IPS-20b (cell line): ENCODE results near the gene TOMM20.
A peak's percentile ranks its signal among the peaks of the same experiment; 100 is the strongest.

Experiments
- H3K27ac ChIP-seq: one replicate; pipeline ENCODE4 v1.5.1; 2013; ENCODE audit warnings: low read length
- H3K27me3 ChIP-seq: 2 replicates; pipeline ENCODE4 v1.6.1; 2013; ENCODE audit warnings: mild to moderate bottlenecking, low read length, inconsistent platforms; ENCODE audit not compliant: insufficient read depth
- H3K36me3 ChIP-seq: 2 replicates; pipeline ENCODE4 v1.6.1; 2013; ENCODE audit warnings: low read depth, mild to moderate bottlenecking, inconsistent platforms, low read length, moderate library complexity; ENCODE audit not compliant: insufficient read depth
- H3K4me1 ChIP-seq: 2 replicates; pipeline ENCODE4 v1.6.1; 2013; ENCODE audit warnings: mild to moderate bottlenecking, control low read depth, inconsistent platforms, low read length, moderate library complexity; ENCODE audit not compliant: insufficient read depth
- H3K4me3 ChIP-seq: 2 replicates; pipeline ENCODE4 v1.5.1; 2013; ENCODE audit warnings: mild to moderate bottlenecking, low read length, inconsistent platforms
- H3K9ac ChIP-seq: 2 replicates; pipeline ENCODE4 v1.6.1; 2013; ENCODE audit warnings: low read depth, mild to moderate bottlenecking, inconsistent platforms, low read length, moderate library complexity
- H3K9me3 ChIP-seq: 2 replicates; pipeline ENCODE4 v1.6.1; 2013; ENCODE audit warnings: mild to moderate bottlenecking, low read depth, low read length, inconsistent platforms; ENCODE audit not compliant: insufficient read depth

TOMM20 gene

DNA sequence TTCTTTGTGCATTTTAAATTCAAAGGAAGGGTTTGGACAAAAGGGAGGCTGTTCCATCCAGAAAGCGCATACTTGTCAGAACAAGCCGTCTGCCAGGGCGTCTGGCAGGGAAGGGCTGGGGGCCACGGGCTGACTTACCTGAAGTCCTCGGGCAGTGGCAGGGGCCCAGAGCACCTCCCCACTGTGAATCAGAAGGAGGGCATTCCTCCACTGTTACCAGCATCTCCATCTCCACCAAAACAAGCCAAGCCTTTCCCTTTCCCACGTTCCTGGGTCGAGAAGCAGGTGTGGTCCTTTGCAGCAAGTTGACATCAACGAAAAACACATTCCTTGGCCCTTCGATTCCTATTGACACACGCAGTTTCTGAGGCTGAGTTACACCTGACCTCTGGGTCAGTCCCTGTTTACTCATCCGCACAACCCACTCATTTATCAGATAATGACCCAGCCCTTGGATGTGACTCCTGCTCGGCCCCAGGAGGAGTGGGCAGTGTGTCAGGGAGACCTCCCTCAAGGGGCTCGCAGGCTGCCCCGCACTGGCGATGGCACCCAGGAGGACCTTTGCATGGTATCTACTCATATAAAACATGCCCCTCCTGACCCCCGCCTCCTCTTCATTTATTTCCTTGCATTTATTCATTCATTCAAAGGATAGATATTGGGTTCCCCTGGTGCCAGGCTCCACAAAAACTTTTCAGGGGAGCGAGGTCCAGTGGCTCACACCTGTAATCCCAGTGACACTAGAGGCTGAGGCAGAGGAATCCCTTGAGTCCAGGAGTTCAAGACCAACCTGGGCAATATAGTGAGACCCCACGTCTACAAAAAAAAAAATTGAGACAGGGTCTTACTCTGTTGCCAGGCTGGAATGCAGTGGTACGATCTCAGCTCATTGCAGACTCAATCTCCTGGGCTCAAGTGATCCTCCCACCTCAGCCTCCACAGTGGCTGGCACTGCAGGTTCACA lies 60.2 kb downstream of the TOMM20 start:
- Histone ChIP-seq H3K9me3 (no peaks in the 10 kb centered on the region), H3K9ac (no peak overlapping the region), H3K27ac (no peak overlapping the region), H3K27me3 (no peaks in the 10 kb centered on the region), H3K36me3 (no peaks in the 10 kb centered on the region), H3K4me1 (peaks cover 8% of the 10 kb centered on the region), H3K4me3 (no peak overlapping the region)

DNA sequence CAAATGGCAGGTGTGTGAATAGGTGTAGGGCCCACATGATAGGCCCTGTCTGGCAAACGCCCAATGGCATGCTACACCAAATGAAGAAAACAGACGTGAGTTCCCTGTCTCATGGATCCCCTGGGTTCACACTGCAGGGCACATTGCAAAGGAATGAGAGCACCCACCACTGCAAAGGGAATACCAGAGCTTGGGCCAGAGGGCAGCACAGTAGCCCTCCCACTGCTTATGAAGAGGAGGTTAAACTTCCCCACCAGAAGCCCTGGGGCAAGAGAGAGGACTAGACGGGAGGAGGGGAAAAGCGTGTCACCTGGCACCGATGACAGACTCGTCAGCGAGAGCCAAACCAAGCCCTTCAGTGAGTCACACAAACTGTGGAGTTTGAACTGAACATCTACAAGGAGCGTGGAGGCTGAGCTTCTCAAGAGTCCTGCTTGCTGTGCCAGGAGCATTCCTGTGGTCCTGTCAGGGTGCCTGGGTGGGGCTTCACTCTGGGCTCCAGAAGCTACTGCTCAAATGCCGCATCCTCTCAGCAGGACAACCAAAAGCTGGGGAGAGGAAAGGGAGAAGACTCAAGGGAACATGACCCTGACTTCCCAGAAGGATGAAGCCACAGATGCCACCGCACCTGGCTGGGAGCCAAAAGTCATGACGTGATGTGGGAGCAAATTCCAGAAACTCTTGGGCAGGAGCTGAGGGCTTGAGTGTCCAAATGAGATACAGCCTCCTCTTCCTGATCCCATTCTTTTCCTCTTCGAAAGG lies 61.1 kb downstream of the TOMM20 start:
- Histone ChIP-seq H3K27me3 (no peaks in the 10 kb centered on the region), H3K9me3 (no peaks in the 10 kb centered on the region), H3K4me3 (no peak overlapping the region), H3K4me1 (peaks cover 8% of the 10 kb centered on the region), H3K36me3 (no peaks in the 10 kb centered on the region), H3K9ac (no peak overlapping the region), H3K27ac (no peak overlapping the region)

DNA sequence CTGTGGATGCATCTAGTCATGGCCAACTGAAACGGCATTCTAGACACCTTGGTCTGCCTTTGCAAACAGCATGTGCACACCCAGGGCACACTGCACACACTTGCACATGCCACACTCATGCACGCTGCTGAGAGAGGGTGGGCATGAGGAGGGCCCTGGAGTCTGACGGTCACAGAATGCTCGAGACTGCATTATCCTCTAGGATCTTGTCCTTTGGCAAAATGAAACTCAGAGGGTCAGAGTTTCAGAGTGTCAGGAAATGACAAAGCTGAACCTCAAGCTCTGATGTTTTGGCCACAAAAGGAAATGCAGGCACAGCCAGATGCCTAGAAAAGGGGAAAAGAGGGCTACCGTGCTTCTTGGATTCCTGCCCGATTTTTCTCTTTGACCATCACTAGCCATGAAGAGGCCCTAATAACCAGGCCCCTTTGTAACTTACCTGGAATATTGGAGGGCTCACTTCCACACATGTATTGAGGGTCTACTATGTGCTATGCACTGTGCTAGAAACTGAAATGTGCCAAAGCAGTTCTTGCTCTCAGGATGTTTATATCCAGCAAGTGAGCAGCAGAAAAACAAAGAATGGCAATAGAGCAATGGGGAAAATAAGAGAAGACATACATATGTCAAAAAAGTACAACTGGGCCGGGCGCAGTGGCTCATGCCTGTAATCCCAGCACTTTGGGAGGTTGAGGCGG lies 65.4 kb downstream of the TOMM20 start:
- Histone ChIP-seq H3K27ac (no peak overlapping the region), H3K36me3 (no peaks in the 10 kb centered on the region), H3K4me3 (no peak overlapping the region), H3K27me3 (no peaks in the 10 kb centered on the region), H3K4me1 (peaks cover 23% of the 10 kb centered on the region), H3K9ac (no peak overlapping the region), H3K9me3 (no peaks in the 10 kb centered on the region)

DNA sequence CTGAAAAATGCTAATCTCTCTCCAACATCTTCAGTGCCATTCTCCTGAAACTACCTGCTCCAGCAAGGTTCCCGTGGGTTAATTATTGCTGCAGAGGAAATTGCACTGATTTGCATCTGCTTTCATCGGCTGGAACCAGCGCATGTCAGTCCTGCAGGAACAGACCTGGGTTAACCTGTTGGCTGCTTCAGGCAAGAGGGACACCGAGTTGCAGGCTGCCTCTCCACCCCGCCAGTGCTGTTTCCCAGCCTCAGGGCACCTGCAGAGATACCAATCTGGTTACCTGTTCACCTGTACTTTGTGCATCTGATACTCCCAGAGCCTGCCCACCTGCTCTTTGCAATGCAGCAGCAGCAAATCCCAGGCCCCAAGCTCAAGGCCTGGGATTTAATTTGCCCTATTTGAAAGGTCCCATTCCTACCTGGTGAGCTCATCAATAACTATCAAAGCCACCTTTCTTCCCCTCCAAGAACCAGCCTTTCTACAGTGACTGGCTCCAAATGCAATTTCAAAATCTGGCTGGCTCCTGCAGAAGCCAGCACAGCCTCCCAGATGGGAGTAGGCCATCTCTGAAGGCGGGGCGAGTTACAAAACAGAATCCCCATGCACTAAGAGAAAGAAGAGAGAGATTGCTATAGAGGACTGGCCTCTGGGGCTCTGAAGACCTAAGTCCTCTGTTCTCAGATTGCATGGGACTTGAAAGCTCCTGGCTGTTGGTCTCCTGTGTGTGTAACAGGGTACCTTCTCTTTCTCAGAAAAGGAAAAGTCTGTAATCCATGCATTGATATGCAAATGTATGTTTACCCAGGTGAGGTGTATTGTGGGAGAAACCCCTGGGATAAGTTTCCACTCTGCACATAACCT lies 67.8 kb downstream of the TOMM20 start:
- Histone ChIP-seq H3K27me3 (no peaks in the 10 kb centered on the region), H3K9me3 (no peaks in the 10 kb centered on the region), H3K36me3 (no peaks in the 10 kb centered on the region), H3K4me1 (peaks cover 16% of the 10 kb centered on the region), H3K27ac (no peak overlapping the region), H3K9ac (peak overlapping the region; percentile 17; the same call in 1 of the 2 replicates), H3K4me3 (peak overlapping the region; percentile 10; the same call in 1 of the 2 replicates)
